Measurements from ENCODE around the gene ATP6V0A4.

Gene ATP6V0A4

GRCh38 chr7:138663725-138664710 lies 134.0 kb downstream of the ATP6V0A4 start:
- DNase-seq (ENCODE audit: low read depth in 3 of 3, low spot score in 1 of 3) = no peak

GRCh38 chr7:138662991-138663320 lies 135.0 kb downstream of the ATP6V0A4 start:
- DNase-seq (ENCODE audit: low read depth in 3 of 3, low spot score in 1 of 3) = no peak

GRCh38 chr7:138662076-138662990 lies 135.7 kb downstream of the ATP6V0A4 start:
- DNase-seq (ENCODE audit: low read depth in 3 of 3, low spot score in 1 of 3) = no peak

- DNase-seq (ENCODE audit: low read depth in 3 of 3, low spot score in 1 of 3) = no peak
Measured at GRCh38 chr7:138661069-138661635, 136.8 kb downstream of the ATP6V0A4 start.

GRCh38 chr7:138658889-138659288 lies 139.1 kb downstream of the ATP6V0A4 start:
- DNase-seq (ENCODE audit: low read depth in 3 of 3, low spot score in 1 of 3) = no peak

- no peak for DNase-seq (ENCODE audit: low read depth in 3 of 3, low spot score in 1 of 3)
Measured at GRCh38 chr7:138657854-138658386, 140.1 kb downstream of the ATP6V0A4 start.

GRCh38 chr7:138656952-138657351 lies 141.0 kb downstream of the ATP6V0A4 start:
- no peak for DNase-seq (ENCODE audit: low read depth in 3 of 3, low spot score in 1 of 3)

Measured in stimulated activated CD4-positive, alpha-beta T cell treated with anti-CD3 and anti-CD28 coated beads, TNF-alpha, amount 100 ng/mL, for 1 hour (primary cell).